B cell (primary cell): Measurements from ENCODE around the gene AFAP1L1. TPM values are rescaled to one million over a fixed set of nuclear protein-coding genes. Genes with fewer than 3 reads are reported as not detected.

Experiments used
- ATAC-seq: fragments of 200-7000 bp; cut with Tn5 transposase; one replicate; pipeline ENCODE4 v1.10.0; 2021; ENCODE audit warnings: low read depth, mild to moderate bottlenecking, moderate number of reproducible peaks, moderate library complexity
- CTCF ChIA-PET: fragments of 350-600 bp; sonication (Branson Sonifier 250); formaldehyde crosslinking; loops from one replicate; lab custom pipeline; 2021; ENCODE audit warnings: antibody characterized with exemption, inconsistent platforms; lab: Charles Lee
- POLR2A ChIA-PET: fragments of 350-600 bp; sonication (Branson Sonifier 250); formaldehyde crosslinking; loops from one replicate; lab custom pipeline; 2021; ENCODE audit warnings: antibody characterized with exemption; lab: Charles Lee
- DNase-seq: peaks from one replicate; pipeline ENCODE4 v3.0.0; 2013
- H2AFZ ChIP-seq: 2 replicates; pipeline ENCODE4 v1.6.1; 2012; ENCODE audit warnings: mild to moderate bottlenecking, low read depth, low read length; ENCODE audit not compliant: insufficient read depth, poor library complexity, severe bottlenecking
- H3K27ac ChIP-seq, 2 donors: 1 replicate in 1 of 2; 2 replicates in 1 of 2; pipeline ENCODE4 v1.5.1; 2012 to 2013; ENCODE audit warnings: low read length in 2 of 2, mild to moderate bottlenecking in 2 of 2, moderate library complexity in 1 of 2
- H3K27me3 ChIP-seq, 4 experiments: fragments of 200-600 bp in 1 of 4; sonication (generic) in 1 of 4; replicated peaks in 1 of 4; 1 replicate in 2 of 4; 2 replicates in 2 of 4; pipeline versions ENCODE4 v1.6.1 to v1.7.0; 2013 to 2016; ENCODE audit warnings: low read length in 3 of 4, mild to moderate bottlenecking in 2 of 4, mixed read lengths in 1 of 4, moderate library complexity in 1 of 4; ENCODE audit not compliant: insufficient read depth in 4 of 4, control insufficient read depth in 3 of 4; ENCODE audit errors: control extremely low read depth in 1 of 4
- H3K36me3 ChIP-seq, 2 experiments: replicated peaks in 1 of 2; 1 replicate in 1 of 2; 2 replicates in 1 of 2; pipeline versions ENCODE4 v1.6.1 to v1.7.1; 2013; ENCODE audit warnings: low read length in 1 of 2; ENCODE audit not compliant: insufficient read depth in 2 of 2, control insufficient read depth in 1 of 2; ENCODE audit errors: control extremely low read depth in 1 of 2, extremely low read depth in 1 of 2
- H3K4me1 ChIP-seq, 2 donors: fragments of 200-600 bp in 1 of 2; sonication (generic) in 1 of 2; 1 replicate in 1 of 2; 2 replicates in 1 of 2; pipeline versions ENCODE4 v1.5.1 to v1.6.1; 2013 to 2017; ENCODE audit warnings: low read length in 2 of 2; ENCODE audit not compliant: control insufficient read depth in 2 of 2, insufficient read depth in 2 of 2
- H3K4me2 ChIP-seq: replicated peaks from 2 replicates; pipeline ENCODE3; 2012; ENCODE audit warnings: mild to moderate bottlenecking, low read depth, low read length; ENCODE audit not compliant: poor library complexity, severe bottlenecking
- H3K4me3 ChIP-seq, 5 experiments: fragments of 200-600 bp in 1 of 5; sonication (generic) in 1 of 5; 1 replicate in 3 of 5; 2 replicates in 2 of 5; pipeline versions ENCODE4 v1.5.1 to v1.7.0; 2011 to 2016; ENCODE audit warnings: low read length in 4 of 5, mild to moderate bottlenecking in 4 of 5, low read depth in 2 of 5, control low read depth in 1 of 5, moderate library complexity in 1 of 5; ENCODE audit not compliant: insufficient read depth in 1 of 5; ENCODE audit errors: control extremely low read depth in 1 of 5, extremely low read depth in 1 of 5
- H3K79me2 ChIP-seq: fragments of 200-600 bp; sonication (generic); one replicate; pipeline ENCODE4 v1.6.0; 2016; ENCODE audit warnings: low read length; ENCODE audit not compliant: control insufficient read depth, insufficient read depth
- H3K9ac ChIP-seq: fragments of 200-600 bp; sonication (generic); 2 replicates; pipeline ENCODE4 v1.6.1; 2017; ENCODE audit warnings: mild to moderate bottlenecking, low read length, moderate library complexity
- H3K9me3 ChIP-seq, 3 donors: one replicate each; pipeline versions ENCODE4 v1.6.1 to v1.7.1; 2013; ENCODE audit warnings: low read length in 2 of 3; ENCODE audit not compliant: control insufficient read depth in 2 of 3, insufficient read depth in 1 of 3; ENCODE audit errors: control extremely low read depth in 1 of 3
- H4K20me1 ChIP-seq: 2 replicates; pipeline ENCODE4 v1.6.0; 2012; ENCODE audit warnings: mild to moderate bottlenecking, low read length; ENCODE audit not compliant: insufficient read depth, control insufficient read depth, poor library complexity, severe bottlenecking
- H3K27ac Mint-ChIP-seq: one replicate; pipeline ENCODE4 v1.8.0; 2021; ENCODE audit warnings: mixed read lengths
- H3K27me3 Mint-ChIP-seq: one replicate; pipeline ENCODE4 v1.8.0; 2021; ENCODE audit warnings: mixed read lengths
- H3K4me1 Mint-ChIP-seq: one replicate; pipeline ENCODE4 v1.8.0; 2021; ENCODE audit warnings: mixed read lengths
- H3K4me3 Mint-ChIP-seq: one replicate; pipeline ENCODE4 v1.8.0; 2021; ENCODE audit warnings: mixed read lengths
- H3K9me3 Mint-ChIP-seq: one replicate; pipeline ENCODE4 v1.8.0; 2022; ENCODE audit warnings: mixed read lengths; ENCODE audit not compliant: insufficient read depth
- CTCF ChIP-seq: fragments of 200-600 bp; IDR thresholded peaks from one replicate; pipeline ENCODE4 v1.8.0; 2022; ENCODE audit warnings: antibody characterized with exemption, mild to moderate bottlenecking
- EZH2 ChIP-seq: IDR thresholded peaks from 2 replicates; pipeline ENCODE4 v1.6.1; 2012; ENCODE audit warnings: borderline replicate concordance, low read depth, mild to moderate bottlenecking, moderate library complexity, low read length; ENCODE audit not compliant: insufficient read depth, poor library complexity, severe bottlenecking
- WGBS: methylation state at CpG from one replicate; pipeline ENCODE4 v1.1.5; 2013; ENCODE audit warnings: missing lambda C conversion rate; ENCODE audit not compliant: insufficient coverage; 5-methylcytosine and 5-hydroxymethylcytosine counted together
- intact Hi-C: fragments of 100-400 bp; cut with micrococcal nuclease; formaldehyde crosslinking; loops from one replicate; pipeline ENCODE4 v1.10.0; 2022
- polyA plus RNA-seq: library from polyadenylated mRNA; depleted of rRNA; stranded (reverse); fragments of >200 nt; gene quantifications from 2 replicates; pipeline ENCODE4 v1.2.3, GENCODE V29; 2012
- total RNA-seq, 2 donors: library from RNA; stranded (reverse); fragments of 120-200 nt in 1 of 2; gene quantifications; 1 replicate in 1 of 2; 2 replicates in 1 of 2; pipeline versions ENCODE4 v1.2.3 to v1.2.4, GENCODE V29; 2013 to 2022

Gene AFAP1L1
- total and polyA plus RNA-seq, 2 donors (not counting 1 experiment from before 2014, with no cell fraction given), result not detected

GRCh38 chr5:149324641-149325040, 53.0 kb downstream of the AFAP1L1 start:
- Histone ChIP-seq H3K9ac (no peak overlapping the region), H3K79me2 (no peaks in the 10 kb centered on the region), H3K27me3 (no peaks in the 10 kb centered on the region), H4K20me1 (no peaks in the 10 kb centered on the region), H3K9me3 (peaks cover 0 to 4% (median 0%) of the 10 kb centered on the region in 3 donors), H2AFZ (no peak overlapping the region), H3K36me3 (no peaks in the 10 kb centered on the region), H3K4me1 (no peaks in the 10 kb centered on the region), H3K4me3 (no peak overlapping the region), H3K27ac (no peak overlapping the region), H3K4me2 (no peak overlapping the region)
- no peak for TF ChIP-seq CTCF
- TF ChIP-seq EZH2, result no peak
- Mint-ChIP-seq H3K4me1 (no peaks in the 10 kb centered on the region), H3K9me3 (no peaks in the 10 kb centered on the region), H3K4me3 (no peak overlapping the region), H3K27ac (no peak overlapping the region), H3K27me3 (no peaks in the 10 kb centered on the region)
- ATAC-seq (no peak), DNase-seq (no peak)
- intact Hi-C loops, result no loop called here
- POLR2A ChIA-PET, result interaction anchor here (0.6 kb wide), 1 partner anchor 28 kb away, joined by 4 read pairs; no protein-coding TSS in a partner anchor
- WGBS, result 100% methylated on average over 2 of the region's 2 CpGs
- CTCF ChIA-PET, result interaction anchor here (1.0 to 8.1 kb wide), 2 partner anchors 46 to 241 kb away, joined by 4 to 134 read pairs; no protein-coding TSS in a partner anchor

- ATAC-seq (no peak), DNase-seq (no peak)
- no peaks in the 10 kb centered on the region for H3K27me3 Mint-ChIP-seq
- H4K20me1 ChIP-seq, result no peaks in the 10 kb centered on the region
- H3K27me3 ChIP-seq, result no peaks in the 10 kb centered on the region
- no peaks in the 10 kb centered on the region for H3K4me1 Mint-ChIP-seq
- ChIA-PET POLR2A (no interaction called here), CTCF (interaction anchor here (1.2 kb wide), 1 partner anchor 8 kb away, joined by 3 read pairs; no protein-coding TSS in a partner anchor)
- H3K9me3 Mint-ChIP-seq, result no peaks in the 10 kb centered on the region
- no peak overlapping the region for H3K27ac ChIP-seq
- no peak overlapping the region for H3K9ac ChIP-seq
- no peak overlapping the region for H2AFZ ChIP-seq
- H3K9me3 ChIP-seq, result peaks cover 0 to 4% (median 0%) of the 10 kb centered on the region in 3 donors
- H3K36me3 ChIP-seq, result no peaks in the 10 kb centered on the region
- H3K4me1 ChIP-seq, result no peaks in the 10 kb centered on the region
- H3K79me2 ChIP-seq, result no peaks in the 10 kb centered on the region
- H3K27ac Mint-ChIP-seq, result no peak overlapping the region
- TF ChIP-seq CTCF (no peak), EZH2 (no peak)
- H3K4me2 ChIP-seq, result no peak overlapping the region
- H3K4me3 ChIP-seq, result no peak overlapping the region
- no peak overlapping the region for H3K4me3 Mint-ChIP-seq
- intact Hi-C loops, result no loop called here
These were observed 53.6 kb downstream of the AFAP1L1 start for GRCh38 chr5:149325166-149325735.
